ENCODE measurements around the gene CCL3. TPM values are rescaled to one million over a fixed set of nuclear protein-coding genes. Genes with fewer than 3 reads are reported as not detected.

Gene CCL3
- total RNA-seq, 1 experiment from 2014 or later = 0.98 TPM

GRCh38 chr17:36107660-36108059 lies 17.7 kb upstream of the CCL3 start:
- Histone ChIP-seq H3K9me3 (ENCODE audit: control insufficient read depth in 1 of 2, insufficient read depth in 1 of 2, low read depth in 1 of 2, low read length in 2 of 2) (peaks cover 0 to 6% of the 10 kb centered on the region in 2 experiments; a peak in 1 of 4 replicates), H3K9ac (ENCODE audit: low read length) (no peak overlapping the region), H3K4me1 (ENCODE audit: control insufficient read depth in 1 of 2, insufficient read depth in 2 of 2, low read length in 2 of 2) (no peaks in the 10 kb centered on the region), H3K4me2 (ENCODE audit: low read length) (no peak overlapping the region), H3K27ac (ENCODE audit: low read depth, low read length) (no peak overlapping the region), H3K27me3 (ENCODE audit: insufficient read depth, low read length) (0 out of 2 replicates have a peak, but pooled peaks cover 3% of the 10 kb centered on the region), H2AFZ (ENCODE audit: low read depth, low read length, poor library complexity, severe bottlenecking) (no peak overlapping the region), H3K36me3 (ENCODE audit: control insufficient read depth in 1 of 2, insufficient read depth in 2 of 2, low read length in 2 of 2) (no peaks in the 10 kb centered on the region), H3K79me2 (ENCODE audit: insufficient read depth, low read length) (no peaks in the 10 kb centered on the region), H4K20me1 (ENCODE audit: insufficient read depth) (no peaks in the 10 kb centered on the region), H3K9me2 (ENCODE audit: insufficient read depth) (no peaks in the 10 kb centered on the region), H3K4me3 (replicated peaks in 1 of 2; ENCODE audit: low read depth in 1 of 2, low read length in 2 of 2) (no peak overlapping the region)
- ChIA-PET RAD21 (ENCODE audit: low non-redundant PET in 1 of 2, low total read pairs in 2 of 2, uncharacterized antibody in 2 of 2, unreplicated experiment in 2 of 2) (no interaction called here), CTCF (no interaction called here), POLR2A (no interaction called here)
- ATAC-seq (no peak), DNase-seq (ENCODE audit: low read depth, low spot score) (no peak)
- TF ChIP-seq ZBTB33 (IDR thresholded peaks at IDR 0.05; ENCODE audit: extremely low read depth, insufficient replicate concordance, low read length) = no peak
- TF ChIP-seq EGR1 (IDR thresholded peaks at IDR 0.05; ENCODE audit: low read depth) = no peak
- no TSS peak for BruUV-seq (replicated peaks)
- intact Hi-C loops (cut with micrococcal nuclease) = no loop called here

DNA sequence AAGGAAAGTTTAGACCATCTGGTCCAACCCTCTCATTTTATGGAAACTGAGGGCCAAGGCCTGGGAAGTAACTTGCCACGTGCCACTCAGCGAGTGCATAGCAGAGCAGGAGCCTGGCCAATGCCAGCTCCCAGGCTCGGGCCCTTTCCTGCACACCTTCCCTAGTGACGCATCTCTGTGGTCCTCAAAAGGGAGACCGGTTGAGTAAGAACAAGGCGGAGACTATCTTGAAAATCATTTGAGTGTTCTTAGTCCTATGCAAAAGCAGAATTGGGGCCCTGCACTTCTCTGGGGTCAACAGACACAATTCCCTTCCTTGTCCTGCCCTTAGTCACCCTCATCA lies 16.5 kb upstream of the CCL3 start:
- H3K27me3 ChIP-seq (ENCODE audit: insufficient read depth, low read length) = 0 out of 2 replicates have a peak, but pooled peaks cover 4% of the 10 kb centered on the region
- no peaks in the 10 kb centered on the region for H3K36me3 ChIP-seq (ENCODE audit: control insufficient read depth in 1 of 2, insufficient read depth in 2 of 2, low read length in 2 of 2)
- no peaks in the 10 kb centered on the region for H3K9me2 ChIP-seq (ENCODE audit: insufficient read depth)
- H3K4me1 ChIP-seq (ENCODE audit: control insufficient read depth in 1 of 2, insufficient read depth in 2 of 2, low read length in 2 of 2) = no peaks in the 10 kb centered on the region
- H3K9me3 ChIP-seq (ENCODE audit: control insufficient read depth in 1 of 2, insufficient read depth in 1 of 2, low read depth in 1 of 2, low read length in 2 of 2) = no peaks in the 10 kb centered on the region
- H3K79me2 ChIP-seq (ENCODE audit: insufficient read depth, low read length) = no peaks in the 10 kb centered on the region
- no peak overlapping the region for H3K9ac ChIP-seq (ENCODE audit: low read length)
- H3K4me3 ChIP-seq (replicated peaks in 1 of 2; ENCODE audit: low read depth in 1 of 2, low read length in 2 of 2) = no peak overlapping the region
- CTCF ChIA-PET = no interaction called here
- no TSS peak for BruUV-seq (replicated peaks)
- POLR2A ChIA-PET = no interaction called here
- H2AFZ ChIP-seq (ENCODE audit: low read depth, low read length, poor library complexity, severe bottlenecking) = no peak overlapping the region
- no peak for DNase-seq (ENCODE audit: low read depth, low spot score)
- RAD21 ChIA-PET (ENCODE audit: low non-redundant PET in 1 of 2, low total read pairs in 2 of 2, uncharacterized antibody in 2 of 2, unreplicated experiment in 2 of 2) = no interaction called here
- TF ChIP-seq, protein P1, sequence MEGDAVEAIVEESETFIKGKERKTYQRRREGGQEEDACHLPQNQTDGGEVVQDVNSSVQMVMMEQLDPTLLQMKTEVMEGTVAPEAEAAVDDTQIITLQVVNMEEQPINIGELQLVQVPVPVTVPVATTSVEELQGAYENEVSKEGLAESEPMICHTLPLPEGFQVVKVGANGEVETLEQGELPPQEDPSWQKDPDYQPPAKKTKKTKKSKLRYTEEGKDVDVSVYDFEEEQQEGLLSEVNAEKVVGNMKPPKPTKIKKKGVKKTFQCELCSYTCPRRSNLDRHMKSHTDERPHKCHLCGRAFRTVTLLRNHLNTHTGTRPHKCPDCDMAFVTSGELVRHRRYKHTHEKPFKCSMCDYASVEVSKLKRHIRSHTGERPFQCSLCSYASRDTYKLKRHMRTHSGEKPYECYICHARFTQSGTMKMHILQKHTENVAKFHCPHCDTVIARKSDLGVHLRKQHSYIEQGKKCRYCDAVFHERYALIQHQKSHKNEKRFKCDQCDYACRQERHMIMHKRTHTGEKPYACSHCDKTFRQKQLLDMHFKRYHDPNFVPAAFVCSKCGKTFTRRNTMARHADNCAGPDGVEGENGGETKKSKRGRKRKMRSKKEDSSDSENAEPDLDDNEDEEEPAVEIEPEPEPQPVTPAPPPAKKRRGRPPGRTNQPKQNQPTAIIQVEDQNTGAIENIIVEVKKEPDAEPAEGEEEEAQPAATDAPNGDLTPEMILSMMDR (IDR thresholded peaks at IDR 0.05 in 2 of 3, conservative IDR thresholded peaks at IDR 0.05 in 1 of 3; ENCODE audit: borderline replicate concordance in 1 of 3, insufficient read depth in 1 of 3, low read depth in 2 of 3, low read length in 2 of 3) = no peak
- TF ChIP-seq, protein P2, sequence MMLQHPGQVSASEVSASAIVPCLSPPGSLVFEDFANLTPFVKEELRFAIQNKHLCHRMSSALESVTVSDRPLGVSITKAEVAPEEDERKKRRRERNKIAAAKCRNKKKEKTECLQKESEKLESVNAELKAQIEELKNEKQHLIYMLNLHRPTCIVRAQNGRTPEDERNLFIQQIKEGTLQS (IDR thresholded peaks at IDR 0.05) = no peak
- TF ChIP-seq POLR2AphosphoS5 (IDR thresholded peaks at IDR 0.05; ENCODE audit: low read depth, low read length) = no peak
- no peak for ATAC-seq
- no peak overlapping the region for H3K4me2 ChIP-seq (ENCODE audit: low read length)
- H4K20me1 ChIP-seq (ENCODE audit: insufficient read depth) = no peaks in the 10 kb centered on the region
- intact Hi-C loops (cut with micrococcal nuclease) = no loop called here
- no peak overlapping the region for H3K27ac ChIP-seq (ENCODE audit: low read depth, low read length)
